DMS79 treated with DMSO at 0.1 percent for 48 hours (cell line): ENCODE results near the gene PTPRO.
A peak's percentile ranks its signal among the peaks of the same experiment; 100 is the strongest.

Source experiments
- DNase-seq: peaks from one replicate; lab custom pipeline; 2025; lab: John Stamatoyannopoulos, UW

PTPRO gene

GRCh38 chr12:15561396-15561795, 239.1 kb downstream of the PTPRO start:
- no peak for DNase-seq

GRCh38 chr12:15562263-15562662, 240.0 kb downstream of the PTPRO start:
- DNase-seq: no peak

- DNase-seq: no peak
Observed at GRCh38 chr12:15563663-15564062, 241.4 kb downstream of the PTPRO start.

GRCh38 chr12:15574353-15574752, 252.0 kb downstream of the PTPRO start:
- DNase-seq: no peak

GRCh38 chr12:15575671-15576541, 253.6 kb downstream of the PTPRO start:
- DNase-seq: no peak

- no peak for DNase-seq
Observed at GRCh38 chr12:15580431-15580830, 258.1 kb downstream of the PTPRO start.

GRCh38 chr12:15581006-15581405, 258.7 kb downstream of the PTPRO start:
- no peak for DNase-seq

GRCh38 chr12:15583804-15584203, 261.5 kb downstream of the PTPRO start:
- no peak for DNase-seq

- DNase-seq: peak; percentile 14
Observed at GRCh38 chr12:15584366-15585041, 262.2 kb downstream of the PTPRO start.

GRCh38 chr12:15589328-15590032, 267.2 kb downstream of the PTPRO start:
- no peak for DNase-seq

- peak; percentile 88 for DNase-seq
Observed at GRCh38 chr12:15590180-15590826, 268.0 kb downstream of the PTPRO start.

GRCh38 chr12:15591811-15592210, 269.5 kb downstream of the PTPRO start:
- DNase-seq: no peak

GRCh38 chr12:15592934-15593333, 270.6 kb downstream of the PTPRO start:
- no peak for DNase-seq

GRCh38 chr12:15596174-15596573, 273.9 kb downstream of the PTPRO start:
- DNase-seq: no peak

GRCh38 chr12:15597125-15597830, 275.0 kb downstream of the PTPRO start:
- DNase-seq: no peak

- peak; percentile 95 for DNase-seq
Observed at GRCh38 chr12:15599266-15600037, 277.1 kb downstream of the PTPRO start.

GRCh38 chr12:15600223-15600935, 278.1 kb downstream of the PTPRO start:
- no peak for DNase-seq

- no peak for DNase-seq
Observed at GRCh38 chr12:15601210-15601800, 279.0 kb downstream of the PTPRO start.

GRCh38 chr12:15602051-15602672, 279.9 kb downstream of the PTPRO start:
- no peak for DNase-seq
